RWPE2 (cell line): ENCODE data around the gene CGB7.
"Not testable (repeated sequence)": the region's sequence is repeated elsewhere in the genome, so short reads cannot be mapped to it uniquely, and the experiment has no call there.

Experiments
- ATAC-seq: fragments of 200-7000 bp; cut with Tn5 transposase; 3 replicates; pipeline ENCODE4 v1.9.1; 2021; ENCODE audit warnings: low read depth
- DNase-seq: peaks from one replicate; pipeline ENCODE4 v3.0.0-alpha.2; 2020; ENCODE audit warnings: low spot score
- H3K27ac ChIP-seq: fragments of 450-650 bp; 2 replicates; pipeline ENCODE4 v1.5.1; 2017; ENCODE audit warnings: mild to moderate bottlenecking; ENCODE audit not compliant: poor library complexity, severe bottlenecking
- H3K27me3 ChIP-seq: fragments of 250-450 bp; sonication (Bioruptor Pico); 2 replicates; pipeline ENCODE4 v1.5.1; 2021; ENCODE audit warnings: mild to moderate bottlenecking, moderate library complexity; ENCODE audit not compliant: insufficient read depth, poor library complexity, severe bottlenecking
- H3K36me3 ChIP-seq: fragments of 250-450 bp; sonication (Bioruptor Pico); 2 replicates; pipeline ENCODE4 v1.5.1; 2020; ENCODE audit warnings: low read depth, mild to moderate bottlenecking, moderate library complexity
- H3K4me1 ChIP-seq: fragments of 250-450 bp; sonication (Bioruptor Pico); 2 replicates; pipeline ENCODE4 v1.5.1; 2021; ENCODE audit warnings: mild to moderate bottlenecking, moderate library complexity; ENCODE audit not compliant: insufficient read depth, poor library complexity, severe bottlenecking
- H3K4me3 ChIP-seq: fragments of 250-450 bp; sonication (Bioruptor Pico); 2 replicates; pipeline ENCODE4 v1.5.1; 2021; ENCODE audit warnings: mild to moderate bottlenecking, moderate library complexity; ENCODE audit not compliant: severe bottlenecking
- H3K9me3 ChIP-seq: fragments of 250-450 bp; sonication (Bioruptor Pico); 2 replicates; pipeline ENCODE4 v1.5.1; 2021; ENCODE audit warnings: mild to moderate bottlenecking, moderate library complexity; ENCODE audit not compliant: severe bottlenecking
- TF ChIP-seq, protein P1 (sequence below): fragments of 450-650 bp; IDR thresholded peaks from one replicate; pipeline ENCODE4 v1.5.1; 2017; ENCODE audit warnings: mild to moderate bottlenecking, moderate library complexity; ENCODE audit not compliant: poor library complexity, severe bottlenecking

CGB7 gene

DNA sequence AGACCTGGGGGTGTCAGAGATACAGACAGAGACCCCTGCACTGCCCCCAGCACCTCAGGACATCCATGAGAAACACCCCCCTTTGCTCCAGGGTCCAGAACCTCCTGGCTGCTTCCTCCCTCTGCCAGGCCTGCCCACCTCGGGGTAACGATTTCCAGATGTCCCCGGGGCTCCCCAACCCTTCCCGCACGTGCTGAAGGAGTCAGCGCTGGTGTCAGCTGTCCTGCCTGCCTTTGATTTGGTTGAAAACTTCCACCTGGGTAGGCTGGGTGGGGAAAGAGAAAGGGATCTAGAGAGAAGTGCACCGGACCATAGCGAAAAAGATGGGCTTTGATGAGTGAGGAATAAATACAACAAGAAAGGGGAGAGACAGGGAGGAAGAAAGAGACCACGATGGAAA, 1.5 kb upstream of the CGB7 start:
- Histone ChIP-seq H3K27me3 (no peaks in the 10 kb centered on the region), H3K9me3 (no peaks in the 10 kb centered on the region), H3K4me1 (peaks cover 7% of the 10 kb centered on the region), H3K36me3 (no peaks in the 10 kb centered on the region), H3K27ac (no peak overlapping the region), H3K4me3 (no peak overlapping the region)
- TF ChIP-seq, protein P1, sequence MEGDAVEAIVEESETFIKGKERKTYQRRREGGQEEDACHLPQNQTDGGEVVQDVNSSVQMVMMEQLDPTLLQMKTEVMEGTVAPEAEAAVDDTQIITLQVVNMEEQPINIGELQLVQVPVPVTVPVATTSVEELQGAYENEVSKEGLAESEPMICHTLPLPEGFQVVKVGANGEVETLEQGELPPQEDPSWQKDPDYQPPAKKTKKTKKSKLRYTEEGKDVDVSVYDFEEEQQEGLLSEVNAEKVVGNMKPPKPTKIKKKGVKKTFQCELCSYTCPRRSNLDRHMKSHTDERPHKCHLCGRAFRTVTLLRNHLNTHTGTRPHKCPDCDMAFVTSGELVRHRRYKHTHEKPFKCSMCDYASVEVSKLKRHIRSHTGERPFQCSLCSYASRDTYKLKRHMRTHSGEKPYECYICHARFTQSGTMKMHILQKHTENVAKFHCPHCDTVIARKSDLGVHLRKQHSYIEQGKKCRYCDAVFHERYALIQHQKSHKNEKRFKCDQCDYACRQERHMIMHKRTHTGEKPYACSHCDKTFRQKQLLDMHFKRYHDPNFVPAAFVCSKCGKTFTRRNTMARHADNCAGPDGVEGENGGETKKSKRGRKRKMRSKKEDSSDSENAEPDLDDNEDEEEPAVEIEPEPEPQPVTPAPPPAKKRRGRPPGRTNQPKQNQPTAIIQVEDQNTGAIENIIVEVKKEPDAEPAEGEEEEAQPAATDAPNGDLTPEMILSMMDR = no peak
- ATAC-seq (no peak), DNase-seq (no peak)

DNA sequence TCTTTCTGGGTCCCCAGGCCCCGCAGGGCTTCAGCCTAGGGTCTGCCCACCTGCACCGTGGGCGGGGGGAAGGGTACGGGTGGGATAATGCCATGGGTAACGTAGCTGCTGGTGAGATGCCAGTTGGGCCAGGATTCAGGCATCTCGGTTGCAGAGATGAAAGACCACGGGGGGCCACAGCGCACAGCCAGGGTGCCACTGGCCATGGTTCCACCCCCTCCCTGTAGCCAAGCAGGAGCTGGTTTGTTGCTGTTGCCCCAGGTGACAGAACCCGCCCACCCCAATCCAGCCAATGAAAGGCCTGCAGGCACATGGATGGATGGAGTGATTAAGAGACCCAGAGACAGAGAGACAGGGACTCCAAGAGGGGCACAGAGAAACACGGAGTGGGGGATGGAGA, 1.0 kb upstream of the CGB7 start:
- DNase-seq (no peak), ATAC-seq (no peak)
- TF ChIP-seq, protein P1 = no peak
- no peaks in the 10 kb centered on the region for H3K27me3 ChIP-seq
- H3K9me3 ChIP-seq = no peaks in the 10 kb centered on the region
- peaks cover 3% of the 10 kb centered on the region for H3K4me1 ChIP-seq
- no peak overlapping the region for H3K4me3 ChIP-seq
- no peaks in the 10 kb centered on the region for H3K36me3 ChIP-seq
- no peak overlapping the region for H3K27ac ChIP-seq

DNA sequence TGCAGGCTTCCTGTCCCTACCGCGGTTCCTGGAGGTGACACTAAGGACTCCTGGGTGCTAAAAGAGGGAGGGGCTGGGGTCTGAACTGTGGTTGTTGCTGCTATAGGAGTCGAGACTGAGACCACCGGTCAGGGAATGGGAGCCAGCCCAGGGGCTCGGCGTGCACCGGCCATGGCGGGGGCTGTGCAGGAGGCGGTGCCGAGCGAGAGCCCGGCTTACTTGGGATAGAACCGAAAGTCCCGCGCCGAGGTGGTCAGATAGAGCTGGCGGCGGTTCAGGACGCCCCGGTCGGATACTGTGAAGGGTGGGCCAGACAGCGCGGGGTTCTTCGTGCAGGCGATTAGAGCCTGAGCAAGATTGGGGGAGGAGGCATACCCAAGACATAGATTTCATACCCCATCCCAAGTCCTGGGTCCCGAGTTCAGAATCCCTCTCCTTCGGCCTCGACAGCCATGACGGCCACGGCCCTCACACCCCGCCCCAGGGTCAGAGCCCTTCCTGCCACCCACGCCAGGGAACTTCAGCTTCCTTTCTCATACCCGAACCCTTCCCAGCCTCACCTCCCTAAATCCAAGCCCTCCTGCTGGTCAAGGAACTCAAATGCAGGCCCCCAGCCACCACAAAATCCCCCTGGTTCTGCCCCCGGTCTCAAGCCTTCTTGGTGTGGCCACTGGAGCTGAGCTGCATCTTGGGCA, 500 bp downstream of the CGB7 start:
- DNase-seq, H3K4me1 ChIP-seq, H3K27me3 ChIP-seq, H3K9me3 ChIP-seq, H3K36me3 ChIP-seq: not testable (repeated sequence)
- Histone ChIP-seq H3K4me3 (peak overlapping the region; percentile 45), H3K27ac (peak overlapping the region; percentile 59)
- peak; percentile 17 for ATAC-seq

DNA sequence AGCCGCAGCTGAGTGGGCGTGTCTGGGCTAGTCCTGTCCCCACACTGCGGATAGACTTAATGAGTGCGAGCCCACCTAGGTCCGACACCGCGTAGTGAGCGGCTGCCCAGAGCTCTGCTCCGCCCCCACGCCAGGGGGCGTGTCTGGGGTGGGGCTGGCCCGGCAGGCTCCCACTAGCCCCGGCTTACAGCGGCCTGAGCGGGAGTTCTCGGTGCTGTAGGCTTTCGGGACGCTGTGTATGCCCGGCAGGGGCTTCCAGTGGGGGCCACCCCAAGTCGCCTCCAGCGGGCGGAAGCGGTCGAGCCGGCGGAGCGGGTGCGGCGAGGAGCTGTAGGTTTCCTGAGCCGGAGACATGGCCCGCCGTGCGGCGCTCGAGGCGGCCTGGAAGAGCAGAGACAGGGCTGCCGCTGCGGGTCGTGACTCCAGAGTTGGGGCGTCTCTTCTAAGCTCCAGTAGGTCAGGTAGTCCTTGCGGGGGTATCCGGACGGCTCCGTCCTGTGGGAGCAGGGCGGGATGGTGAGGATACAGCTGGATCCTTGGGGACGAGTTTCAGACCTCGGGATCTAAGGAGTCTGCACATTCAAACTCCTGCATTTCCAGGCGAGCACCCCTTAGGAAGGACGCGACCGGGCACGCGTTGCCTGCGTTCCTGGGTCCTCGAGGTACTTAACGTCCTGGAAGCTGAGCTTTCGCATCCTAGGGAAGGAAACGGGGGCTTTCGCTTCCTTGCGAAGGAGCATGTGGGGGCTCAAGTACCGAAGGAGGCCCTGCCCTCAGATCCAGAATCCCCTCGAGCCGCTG, 1.2 kb downstream of the CGB7 start:
- Histone ChIP-seq H3K4me3 (peak overlapping the region; percentile 45), H3K27me3 (no peaks in the 10 kb centered on the region), H3K36me3 (no peaks in the 10 kb centered on the region), H3K9me3 (no peaks in the 10 kb centered on the region), H3K4me1 (no peaks in the 10 kb centered on the region), H3K27ac (peak overlapping the region; percentile 59)
- DNase-seq = peak; percentile 73
- peak; percentile 71 for ATAC-seq
- TF ChIP-seq, protein P1 = no peak

DNA sequence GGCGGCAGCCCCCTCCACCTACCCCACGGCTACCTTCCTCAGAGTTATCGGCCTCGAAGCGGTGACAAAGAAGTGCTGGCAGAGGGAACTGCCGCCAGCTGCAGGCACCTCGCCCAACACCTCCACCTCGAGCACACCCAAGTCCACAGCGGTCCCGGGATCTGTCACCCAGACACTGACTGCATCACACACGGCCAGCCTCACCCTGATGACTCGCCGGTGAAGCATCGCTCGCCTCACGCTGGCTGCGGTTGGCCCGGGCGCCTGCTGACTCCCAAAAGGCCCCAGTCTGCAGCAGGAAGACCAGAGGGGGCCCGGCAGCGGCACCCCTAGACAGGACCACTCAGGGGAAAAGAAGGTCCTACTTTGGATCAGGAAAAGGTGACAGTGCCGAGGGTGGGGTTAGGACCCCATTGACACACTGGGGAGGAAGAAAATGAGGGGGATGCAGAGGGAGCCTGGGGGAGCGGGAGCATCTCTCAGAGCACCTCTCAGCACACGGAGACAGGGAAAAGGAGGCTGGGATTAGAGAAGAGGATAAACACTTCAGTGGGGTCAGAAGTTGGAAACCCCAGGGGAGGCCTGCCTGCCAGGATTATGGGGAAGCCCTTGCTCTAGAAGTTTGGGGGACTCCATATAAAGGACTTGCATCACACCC, 7.0 kb downstream of the CGB7 start:
- not testable (repeated sequence) for H3K9me3 ChIP-seq, H3K4me1 ChIP-seq, DNase-seq, H3K36me3 ChIP-seq, H3K4me3 ChIP-seq, H3K27me3 ChIP-seq
- H3K27ac ChIP-seq = peak overlapping the region; percentile 34
- peak; percentile 99 for ATAC-seq

DNA sequence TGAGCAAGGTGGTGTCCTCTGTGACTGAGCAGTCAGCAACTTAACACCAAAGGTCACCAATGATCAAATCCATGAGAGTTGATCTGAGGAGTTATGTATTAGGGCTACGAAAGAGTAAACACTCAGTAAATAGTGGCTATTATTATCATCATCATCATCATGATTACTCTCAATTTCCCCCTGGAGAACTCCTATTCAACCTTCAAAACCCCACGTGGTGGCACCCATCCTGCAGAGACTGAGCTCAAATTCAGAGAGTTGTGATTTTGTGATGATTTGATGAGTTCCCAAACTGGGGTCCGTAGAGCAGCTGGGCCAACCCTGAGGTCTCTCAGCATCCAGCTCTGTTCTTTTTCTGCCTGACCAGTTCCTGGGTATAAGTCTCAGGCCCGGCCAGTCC, 7.7 kb downstream of the CGB7 start:
- not testable (repeated sequence) for H3K9me3 ChIP-seq, ATAC-seq, H3K4me3 ChIP-seq, DNase-seq, H3K27me3 ChIP-seq, H3K4me1 ChIP-seq, H3K36me3 ChIP-seq
- H3K27ac ChIP-seq = peak overlapping the region; percentile 34

DNA sequence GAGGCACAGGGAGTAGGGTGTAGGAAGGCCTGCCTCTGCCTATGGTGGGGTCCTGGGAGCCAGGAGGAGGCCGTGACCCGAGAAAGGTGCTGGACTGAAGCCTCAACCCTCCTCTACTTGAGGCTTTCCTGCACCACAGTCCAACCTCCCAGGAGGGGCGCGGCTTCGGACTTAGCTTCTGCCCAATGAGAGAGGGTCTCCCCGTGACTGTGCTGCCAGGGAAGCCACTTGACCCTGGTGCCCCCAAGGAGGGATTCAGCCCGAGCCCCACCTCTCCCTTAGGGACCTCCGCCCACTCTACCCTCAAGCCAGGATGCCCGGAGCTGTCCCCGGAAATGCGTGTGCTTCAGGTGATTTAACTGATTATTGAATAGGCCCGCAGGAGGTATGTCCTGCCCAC, 8.5 kb downstream of the CGB7 start, which contains the start of gene CGB8:
Gene CGB8, minus strand, starts transcription at position 101 of the 400 bp plus-strand sequence. CDS start 372 bp downstream, outside the sequence.
- H3K9me3 ChIP-seq, H3K4me3 ChIP-seq, H3K27ac ChIP-seq, H3K36me3 ChIP-seq, ATAC-seq, DNase-seq, H3K27me3 ChIP-seq, H3K4me1 ChIP-seq: not testable (repeated sequence)

DNA sequence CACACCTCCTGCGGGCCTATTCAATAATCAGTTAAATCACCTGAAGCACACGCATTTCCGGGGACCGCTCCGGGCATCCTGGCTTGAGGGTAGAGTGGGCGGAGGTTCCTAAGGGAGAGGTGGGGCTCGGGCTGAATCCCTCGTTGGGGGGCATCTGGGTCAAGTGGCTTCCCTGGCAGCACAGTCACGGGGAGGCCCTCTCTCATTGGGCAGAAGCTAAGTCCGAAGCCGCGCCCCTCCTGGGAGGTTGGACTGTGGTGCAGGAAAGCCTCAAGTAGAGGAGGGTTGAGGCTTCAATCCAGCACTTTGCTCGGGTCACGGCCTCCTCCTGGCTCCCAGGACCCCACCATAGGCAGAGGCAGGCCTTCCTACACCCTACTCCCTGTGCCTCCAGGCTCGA, 14.0 kb downstream of the CGB7 start, which contains the start of gene CGB5:
Gene CGB5, plus strand, starts transcription at position 301 of the 400 bp plus-strand sequence. CDS start 362 bp downstream, outside the sequence.
- H3K36me3 ChIP-seq, H3K9me3 ChIP-seq, DNase-seq, H3K27ac ChIP-seq, H3K27me3 ChIP-seq, H3K4me3 ChIP-seq, H3K4me1 ChIP-seq, ATAC-seq: not testable (repeated sequence)
